Occipital lobe (tissue), 2 donors: ENCODE data around the gene NIPSNAP2. TPM values are rescaled to one million over a fixed set of nuclear protein-coding genes. Genes with fewer than 3 reads are reported as not detected.
"Not testable (repeated sequence)": the region's sequence is repeated elsewhere in the genome, so short reads cannot be mapped to it uniquely, and the experiment has no call there.

Experiments
- DNase-seq: peaks from one replicate; lab custom pipeline; 2025; lab: John Stamatoyannopoulos, UW
- total RNA-seq: library from RNA; depleted of rRNA; stranded (reverse); fragments of >200 nt; gene quantifications from one replicate; pipeline ENCODE4 v1.2.3, GENCODE V29; 2014

The NIPSNAP2 gene
- total RNA-seq, 1 donor from 2014 or later: 29.3 TPM

DNA sequence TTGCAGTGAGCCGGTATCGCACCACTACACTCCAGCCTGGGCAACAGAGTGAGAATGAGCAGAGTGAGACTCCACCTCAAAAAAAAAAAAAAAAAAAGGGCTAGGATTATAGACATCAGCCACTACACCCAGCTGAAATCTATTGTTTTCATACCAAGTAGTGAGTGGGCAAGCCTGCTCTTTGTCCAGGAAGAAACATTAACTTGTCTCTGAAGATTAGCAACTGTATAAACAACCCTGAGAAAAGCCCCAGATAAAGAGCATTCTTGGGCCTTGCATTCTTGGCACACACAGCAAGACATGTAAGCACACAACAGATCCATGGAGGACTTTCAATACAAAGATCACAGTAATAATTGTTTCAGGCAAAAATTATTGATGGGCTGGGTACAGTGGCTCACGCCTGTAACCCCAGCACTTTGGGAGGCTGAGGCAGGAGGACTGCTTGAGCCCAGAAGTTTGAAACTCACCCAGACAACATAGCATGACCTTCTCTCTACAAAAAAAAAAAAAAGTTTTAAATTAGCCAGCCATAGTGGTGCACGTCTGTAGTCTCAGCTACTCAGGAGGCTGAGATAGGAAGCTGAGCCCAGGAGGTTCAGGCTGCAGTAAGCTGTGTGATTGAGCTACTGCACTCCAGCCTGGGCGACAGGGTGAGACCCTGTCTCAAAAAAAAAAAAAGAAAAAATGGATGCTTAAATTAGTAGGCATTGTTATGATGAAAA, 82.5 kb downstream of the NIPSNAP2 start:
- DNase-seq: no peak

DNA sequence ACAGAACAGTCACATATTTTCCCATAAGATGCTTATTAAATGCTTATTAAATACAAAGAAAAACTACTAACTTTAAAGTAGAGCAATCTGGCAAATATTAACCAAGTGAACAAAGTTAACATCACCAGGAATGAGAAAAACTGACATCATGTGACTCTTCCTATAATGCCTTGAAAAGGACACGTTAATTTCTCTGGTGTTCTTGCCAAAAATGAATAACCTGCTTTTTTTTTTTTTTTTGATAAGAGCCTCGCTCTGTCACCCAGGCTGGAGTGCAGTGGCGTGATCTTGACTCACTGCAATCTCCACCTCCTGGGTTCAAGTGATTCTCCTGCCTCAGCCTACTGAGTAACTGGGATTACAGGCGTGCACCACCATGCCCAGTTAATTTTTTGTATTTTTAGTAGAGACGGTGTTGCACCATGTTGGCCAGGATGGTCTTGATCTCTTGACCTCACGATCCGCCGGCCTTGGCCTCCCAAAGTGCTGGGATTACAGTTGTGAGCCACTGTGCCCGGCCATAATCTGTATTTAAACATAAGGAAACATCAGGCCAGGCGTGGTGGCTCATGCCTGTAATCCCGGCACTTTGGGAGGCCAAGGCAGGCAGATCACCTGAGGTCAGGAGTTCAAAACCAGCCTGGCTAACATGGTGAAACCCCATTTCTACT, 83.2 kb downstream of the NIPSNAP2 start:
- DNase-seq: not testable (repeated sequence)

DNA sequence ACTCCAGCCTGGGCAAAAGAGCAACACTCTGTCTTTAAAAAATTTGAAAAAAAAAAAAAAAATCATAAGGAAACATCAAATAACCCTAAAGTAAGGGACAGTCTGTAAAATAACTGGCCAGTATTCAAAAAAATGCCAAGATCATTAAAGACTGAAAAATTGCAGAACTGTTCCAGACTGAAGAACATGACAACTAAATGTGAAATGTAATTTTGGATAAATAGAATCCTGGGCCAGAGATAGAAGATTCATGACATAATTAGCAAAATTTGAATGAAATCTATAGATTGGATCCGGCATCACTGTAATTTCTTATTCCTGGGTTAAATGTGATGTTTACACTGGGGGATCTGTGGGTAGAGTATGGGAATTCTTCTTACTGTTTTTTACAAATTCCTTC, 83.9 kb downstream of the NIPSNAP2 start:
- DNase-seq: no peak

DNA sequence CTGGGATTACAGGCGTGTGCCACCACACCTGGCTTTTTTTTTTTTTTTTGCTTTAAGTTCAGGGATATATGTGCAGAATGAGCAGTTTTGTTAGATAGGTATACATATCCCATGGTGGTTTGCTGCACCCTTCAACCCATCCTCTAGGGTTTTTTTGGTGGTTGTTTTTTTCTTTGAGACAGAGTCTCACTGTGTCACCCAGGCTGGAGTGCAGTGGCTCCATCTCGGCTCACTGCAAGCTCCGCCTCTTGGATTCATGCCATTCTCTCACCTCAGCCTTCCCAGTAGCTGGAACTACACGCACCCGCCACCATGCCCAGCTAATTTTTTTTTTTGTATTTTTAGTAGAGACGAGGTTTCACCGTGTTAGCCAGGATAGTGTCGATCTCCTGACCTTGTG, 84.4 kb downstream of the NIPSNAP2 start:
- DNase-seq: not testable (repeated sequence)

Other genes with a start within 250 kb of the NIPSNAP2 start
- not detected for gene SEPTIN14, start 101.8 kb upstream of the NIPSNAP2 start, total RNA-seq
- gene ZNF713, start 77.1 kb upstream of the NIPSNAP2 start, total RNA-seq: 49.6 TPM
- gene MRPS17, start 12.7 kb upstream of the NIPSNAP2 start, total RNA-seq: 32.3 TPM
- gene PSPH, start 86.9 kb downstream of the NIPSNAP2 start, total RNA-seq: 19.8 TPM
- gene CCT6A, start 87.2 kb downstream of the NIPSNAP2 start, total RNA-seq: 189 TPM
- 71.3 TPM for gene SUMF2, start 99.7 kb downstream of the NIPSNAP2 start, total RNA-seq
- 3.6 TPM for gene PHKG1, start 128.4 kb downstream of the NIPSNAP2 start, total RNA-seq
- gene CHCHD2, start 141.9 kb downstream of the NIPSNAP2 start, total RNA-seq: 158 TPM
- 0.62 TPM for gene NUPR2, start 151.8 kb downstream of the NIPSNAP2 start, total RNA-seq